Neural cell (in vitro differentiated cells): ENCODE data around the gene ST6GALNAC1. TPM values are rescaled to one million over a fixed set of nuclear protein-coding genes. Genes with fewer than 3 reads are reported as not detected.
"Not testable (repeated sequence)": the region's sequence is repeated elsewhere in the genome, so short reads cannot be mapped to it uniquely, and the experiment has no call there.

Experiments
- H2AFZ ChIP-seq: fragments of 200-600, 300-800 bp; sonication (generic), shearing (Covaris generic); 2 replicates; pipeline ENCODE4 v1.6.0; 2014; ENCODE audit warnings: low read depth, mild to moderate bottlenecking, antibody characterized with exemption, low read length, moderate library complexity
- H3F3A ChIP-seq: fragments of 200-600 bp; shearing (Covaris generic); 2 replicates; pipeline ENCODE4 v1.6.1; 2016; ENCODE audit warnings: mild to moderate bottlenecking, moderate library complexity, mixed read lengths, antibody characterized with exemption, low read length; ENCODE audit not compliant: insufficient read depth, poor library complexity, severe bottlenecking
- H3K27ac ChIP-seq: fragments of 200-600, 300-800 bp; sonication (generic), shearing (Covaris generic); 2 replicates; pipeline ENCODE4 v1.5.1; 2014; ENCODE audit warnings: mild to moderate bottlenecking, low read length, moderate library complexity
- H3K27me3 ChIP-seq: fragments of 300-800, 200-600 bp; sonication (generic), shearing (Covaris generic); 2 replicates; pipeline ENCODE4 v1.6.0; 2014; ENCODE audit warnings: mild to moderate bottlenecking, low read depth, low read length, moderate library complexity; ENCODE audit not compliant: insufficient read depth
- H3K36me3 ChIP-seq: fragments of 300-800, 200-600 bp; sonication (generic), shearing (Covaris generic); 2 replicates; pipeline ENCODE4 v1.5.1; 2014; ENCODE audit warnings: mild to moderate bottlenecking, antibody characterized with exemption, low read length, moderate library complexity; ENCODE audit not compliant: insufficient read depth
- H3K4me2 ChIP-seq: fragments of 300-800, 200-600 bp; sonication (generic), shearing (Covaris generic); 2 replicates; pipeline ENCODE4 v1.6.0; 2014; ENCODE audit warnings: mild to moderate bottlenecking, low read length
- H3K4me3 ChIP-seq: fragments of 300-800, 200-600 bp; sonication (generic), shearing (Covaris generic); 2 replicates; pipeline ENCODE4 v1.5.1; 2014; ENCODE audit warnings: mild to moderate bottlenecking, low read length, moderate library complexity
- H3K79me2 ChIP-seq: fragments of 200-600 bp; shearing (Covaris generic); replicated peaks from 2 replicates; pipeline ENCODE4 v1.6.0; 2014; ENCODE audit warnings: mild to moderate bottlenecking, low read length, moderate library complexity; ENCODE audit not compliant: insufficient read depth
- H3K9ac ChIP-seq: fragments of 300-800, 200-600 bp; sonication (generic), shearing (Covaris generic); 2 replicates; pipeline ENCODE4 v1.6.1; 2016; ENCODE audit warnings: mild to moderate bottlenecking, low read length, mixed read lengths
- H3K9me2 ChIP-seq: fragments of 200-600 bp; shearing (Covaris generic); 2 replicates; pipeline ENCODE4 v1.6.1; 2016; ENCODE audit warnings: mild to moderate bottlenecking, low read length, mixed read lengths; ENCODE audit not compliant: insufficient read depth
- H3K9me3 ChIP-seq: fragments of 200-600, 300-800 bp; sonication (generic), shearing (Covaris generic); 2 replicates; pipeline ENCODE4 v1.6.1; 2016; ENCODE audit warnings: mild to moderate bottlenecking, mixed run types, low read length, moderate library complexity, mixed read lengths
- H4K20me1 ChIP-seq: fragments of 200-600 bp; shearing (Covaris generic); 2 replicates; pipeline ENCODE4 v1.6.1; 2016; ENCODE audit warnings: mild to moderate bottlenecking, mixed run types; ENCODE audit not compliant: insufficient read depth
- EP300 ChIP-seq: fragments of 450-650 bp; conservative IDR thresholded peaks from 2 replicates; pipeline ENCODE4 v1.6.1; 2014; ENCODE audit warnings: antibody characterized with exemption, mild to moderate bottlenecking, moderate library complexity; ENCODE audit not compliant: poor library complexity, severe bottlenecking
- EZH2 ChIP-seq: fragments of 200-600, 300-800 bp; shearing (Covaris generic), sonication (generic); IDR thresholded peaks from 2 replicates; pipeline ENCODE4 v1.6.1; 2014; ENCODE audit warnings: antibody characterized with exemption, low read length, borderline replicate concordance, mild to moderate bottlenecking; ENCODE audit not compliant: insufficient read depth, poor library complexity, severe bottlenecking
- MXI1 ChIP-seq: fragments of 450-650 bp; conservative IDR thresholded peaks from 2 replicates; pipeline ENCODE4 v1.6.1; 2014; ENCODE audit warnings: antibody characterized with exemption, mild to moderate bottlenecking; ENCODE audit not compliant: poor library complexity, severe bottlenecking
- POLR2AphosphoS5 ChIP-seq: IDR thresholded peaks from 2 replicates; pipeline ENCODE4 v1.6.1; 2012
- RAD21 ChIP-seq: fragments of 450-650 bp; conservative IDR thresholded peaks from 2 replicates; pipeline ENCODE4 v1.6.1; 2014; ENCODE audit warnings: antibody characterized with exemption, mild to moderate bottlenecking, moderate library complexity
- SMC3 ChIP-seq: fragments of 450-650 bp; conservative IDR thresholded peaks from 2 replicates; pipeline ENCODE4 v1.6.1; 2014; ENCODE audit warnings: antibody characterized with exemption, mild to moderate bottlenecking, moderate library complexity; ENCODE audit not compliant: poor library complexity
- TAF1 ChIP-seq: IDR thresholded peaks from 2 replicates; pipeline ENCODE4 v1.6.1; 2012; ENCODE audit warnings: low read depth
- polyA plus RNA-seq: library from polyadenylated mRNA; depleted of rRNA; stranded (reverse); fragments of >200 nt; gene quantifications from 2 replicates; pipeline ENCODE4 v1.2.3, GENCODE V29; 2014
- TF ChIP-seq, protein P1 (sequence below): IDR thresholded peaks from 2 replicates; pipeline ENCODE4 v1.6.1; 2012; ENCODE audit warnings: borderline replicate concordance
- TF ChIP-seq, protein P2 (sequence below): fragments of 450-650 bp; IDR thresholded peaks from 2 replicates; pipeline ENCODE4 v1.5.1; 2014; ENCODE audit warnings: antibody characterized with exemption, mild to moderate bottlenecking, moderate library complexity; ENCODE audit not compliant: poor library complexity, severe bottlenecking

Gene ST6GALNAC1
- polyA plus RNA-seq, 1 donor from 2014 or later, result not detected

DNA sequence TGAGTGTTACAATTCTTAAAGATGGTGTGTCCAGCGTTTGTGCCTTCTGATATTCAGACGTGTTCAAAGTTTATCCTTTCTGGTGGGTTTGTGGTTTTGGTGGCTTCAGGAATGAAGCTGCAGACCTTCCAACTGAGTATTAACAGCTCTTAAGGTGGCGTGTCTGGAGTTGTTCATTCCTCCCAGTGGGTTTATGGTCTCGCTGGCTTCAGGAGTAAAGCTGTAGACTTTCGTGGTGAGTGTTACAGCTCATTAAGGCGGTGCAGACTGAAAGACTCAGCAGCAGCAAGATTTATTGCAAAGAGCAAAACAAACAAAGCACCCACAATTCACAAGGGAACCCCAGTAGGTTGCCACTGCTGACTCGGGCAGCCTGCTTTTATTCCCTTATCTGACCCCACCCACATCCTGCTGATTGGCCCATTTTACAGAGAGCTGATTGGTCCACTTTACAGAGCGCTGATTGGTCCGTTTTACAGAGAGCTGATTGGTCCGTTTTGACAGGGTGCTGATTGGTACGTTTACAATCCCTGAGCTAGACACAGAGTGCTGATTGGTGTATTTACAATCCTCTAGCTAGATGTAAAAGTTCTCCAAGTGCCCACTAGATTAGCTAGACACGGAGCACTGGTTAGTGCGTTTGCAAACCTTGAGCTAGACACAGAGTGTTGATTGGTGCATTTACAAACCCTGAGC is 29.3 kb downstream of the ST6GALNAC1 start:
- H3K9me2 ChIP-seq, H3K9me3 ChIP-seq, H3K4me3 ChIP-seq, H2AFZ ChIP-seq, H3K27ac ChIP-seq, H3K4me2 ChIP-seq, H3K79me2 ChIP-seq, H3K9ac ChIP-seq, H3F3A ChIP-seq, H4K20me1 ChIP-seq, H3K36me3 ChIP-seq, H3K27me3 ChIP-seq: not testable (repeated sequence)

DNA sequence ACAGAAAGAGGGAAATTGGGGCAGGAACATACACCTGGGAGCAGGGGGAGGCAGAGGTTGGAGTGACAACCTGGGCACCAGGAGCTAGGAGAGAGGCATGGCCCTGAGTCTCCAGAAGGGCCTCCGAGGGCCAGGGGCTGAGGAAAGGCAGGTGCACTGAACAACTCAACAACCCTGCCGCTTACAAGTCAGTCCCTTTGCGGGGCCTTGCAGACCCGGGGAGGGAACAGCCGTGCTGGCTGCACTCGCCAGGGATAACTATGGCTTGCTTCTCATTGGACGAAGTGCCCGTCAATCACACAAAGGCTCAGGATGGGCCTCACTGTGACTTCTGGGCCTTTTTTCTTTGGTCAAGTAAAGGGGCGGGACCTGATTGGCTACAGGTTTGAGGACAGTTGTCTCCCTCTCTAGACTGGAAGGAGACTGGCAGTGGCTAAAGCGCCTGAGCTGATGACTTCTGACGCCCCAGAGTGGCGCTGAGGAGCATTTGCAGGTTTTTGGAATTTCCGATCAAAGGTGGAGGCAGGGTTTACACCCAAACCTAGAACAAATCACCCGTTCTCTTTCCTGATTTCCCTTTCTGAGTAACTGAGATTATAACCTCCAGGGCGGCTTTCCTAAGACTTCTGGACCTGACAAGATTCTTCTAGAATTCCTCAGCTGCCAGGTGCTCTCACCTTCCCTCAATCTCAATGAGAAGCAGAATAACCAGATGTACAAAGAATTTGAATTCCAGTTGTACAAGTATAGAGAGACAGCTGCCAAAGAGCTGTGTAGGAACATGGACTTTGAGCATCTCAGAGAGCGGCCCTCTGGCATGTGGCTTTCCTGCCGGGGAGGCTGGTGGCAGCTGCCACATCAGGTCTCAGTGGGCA is 30.3 kb downstream of the ST6GALNAC1 start:
- TF ChIP-seq EZH2, result no peak
- TF ChIP-seq TAF1, result no peak
- no peak for TF ChIP-seq EP300
- TF ChIP-seq POLR2AphosphoS5, result no peak
- no peak for TF ChIP-seq SMC3
- TF ChIP-seq, protein P1, sequence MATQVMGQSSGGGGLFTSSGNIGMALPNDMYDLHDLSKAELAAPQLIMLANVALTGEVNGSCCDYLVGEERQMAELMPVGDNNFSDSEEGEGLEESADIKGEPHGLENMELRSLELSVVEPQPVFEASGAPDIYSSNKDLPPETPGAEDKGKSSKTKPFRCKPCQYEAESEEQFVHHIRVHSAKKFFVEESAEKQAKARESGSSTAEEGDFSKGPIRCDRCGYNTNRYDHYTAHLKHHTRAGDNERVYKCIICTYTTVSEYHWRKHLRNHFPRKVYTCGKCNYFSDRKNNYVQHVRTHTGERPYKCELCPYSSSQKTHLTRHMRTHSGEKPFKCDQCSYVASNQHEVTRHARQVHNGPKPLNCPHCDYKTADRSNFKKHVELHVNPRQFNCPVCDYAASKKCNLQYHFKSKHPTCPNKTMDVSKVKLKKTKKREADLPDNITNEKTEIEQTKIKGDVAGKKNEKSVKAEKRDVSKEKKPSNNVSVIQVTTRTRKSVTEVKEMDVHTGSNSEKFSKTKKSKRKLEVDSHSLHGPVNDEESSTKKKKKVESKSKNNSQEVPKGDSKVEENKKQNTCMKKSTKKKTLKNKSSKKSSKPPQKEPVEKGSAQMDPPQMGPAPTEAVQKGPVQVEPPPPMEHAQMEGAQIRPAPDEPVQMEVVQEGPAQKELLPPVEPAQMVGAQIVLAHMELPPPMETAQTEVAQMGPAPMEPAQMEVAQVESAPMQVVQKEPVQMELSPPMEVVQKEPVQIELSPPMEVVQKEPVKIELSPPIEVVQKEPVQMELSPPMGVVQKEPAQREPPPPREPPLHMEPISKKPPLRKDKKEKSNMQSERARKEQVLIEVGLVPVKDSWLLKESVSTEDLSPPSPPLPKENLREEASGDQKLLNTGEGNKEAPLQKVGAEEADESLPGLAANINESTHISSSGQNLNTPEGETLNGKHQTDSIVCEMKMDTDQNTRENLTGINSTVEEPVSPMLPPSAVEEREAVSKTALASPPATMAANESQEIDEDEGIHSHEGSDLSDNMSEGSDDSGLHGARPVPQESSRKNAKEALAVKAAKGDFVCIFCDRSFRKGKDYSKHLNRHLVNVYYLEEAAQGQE, result no peak
- no peak for TF ChIP-seq RAD21
- no peak overlapping the region for H3K9ac ChIP-seq
- H3K9me2 ChIP-seq, result no peaks in the 10 kb centered on the region
- H3F3A ChIP-seq, result no peaks in the 10 kb centered on the region
- no peaks in the 10 kb centered on the region for H3K9me3 ChIP-seq
- H4K20me1 ChIP-seq, result no peaks in the 10 kb centered on the region
- no peak overlapping the region for H3K4me2 ChIP-seq
- no peaks in the 10 kb centered on the region for H3K79me2 ChIP-seq
- H3K27me3 ChIP-seq, result no peaks in the 10 kb centered on the region
- no peak overlapping the region for H3K27ac ChIP-seq
- H3K4me3 ChIP-seq, result no peak overlapping the region
- no peaks in the 10 kb centered on the region for H3K36me3 ChIP-seq
- H2AFZ ChIP-seq, result no peak overlapping the region

DNA sequence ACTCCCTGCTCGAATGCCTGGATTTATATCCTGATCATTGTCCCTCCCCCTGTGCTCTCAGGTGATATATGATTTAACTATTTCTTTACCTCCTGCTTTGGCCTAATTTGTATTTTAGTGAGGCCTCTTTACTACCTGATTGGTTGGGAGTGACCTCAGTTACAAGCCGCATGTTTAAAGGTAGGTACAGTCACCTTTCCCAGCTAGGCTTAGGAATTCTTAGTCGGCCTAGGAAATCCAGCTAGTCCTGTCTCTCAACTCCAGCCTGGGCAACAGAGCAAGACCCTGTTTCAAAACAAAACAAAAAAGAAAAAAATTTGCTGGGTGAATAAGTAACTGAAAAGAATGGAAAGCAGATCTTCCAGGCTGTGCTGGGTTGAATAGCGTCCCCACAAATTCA is 31.1 kb downstream of the ST6GALNAC1 start:
- no peak overlapping the region for H3K4me3 ChIP-seq
- H3K36me3 ChIP-seq, result no peaks in the 10 kb centered on the region
- no peak overlapping the region for H2AFZ ChIP-seq
- TF ChIP-seq EP300 (no peak), SMC3 (no peak), POLR2AphosphoS5 (no peak), RAD21 (no peak), TAF1 (no peak), MXI1 (no peak), EZH2 (no peak)
- TF ChIP-seq, protein P2, sequence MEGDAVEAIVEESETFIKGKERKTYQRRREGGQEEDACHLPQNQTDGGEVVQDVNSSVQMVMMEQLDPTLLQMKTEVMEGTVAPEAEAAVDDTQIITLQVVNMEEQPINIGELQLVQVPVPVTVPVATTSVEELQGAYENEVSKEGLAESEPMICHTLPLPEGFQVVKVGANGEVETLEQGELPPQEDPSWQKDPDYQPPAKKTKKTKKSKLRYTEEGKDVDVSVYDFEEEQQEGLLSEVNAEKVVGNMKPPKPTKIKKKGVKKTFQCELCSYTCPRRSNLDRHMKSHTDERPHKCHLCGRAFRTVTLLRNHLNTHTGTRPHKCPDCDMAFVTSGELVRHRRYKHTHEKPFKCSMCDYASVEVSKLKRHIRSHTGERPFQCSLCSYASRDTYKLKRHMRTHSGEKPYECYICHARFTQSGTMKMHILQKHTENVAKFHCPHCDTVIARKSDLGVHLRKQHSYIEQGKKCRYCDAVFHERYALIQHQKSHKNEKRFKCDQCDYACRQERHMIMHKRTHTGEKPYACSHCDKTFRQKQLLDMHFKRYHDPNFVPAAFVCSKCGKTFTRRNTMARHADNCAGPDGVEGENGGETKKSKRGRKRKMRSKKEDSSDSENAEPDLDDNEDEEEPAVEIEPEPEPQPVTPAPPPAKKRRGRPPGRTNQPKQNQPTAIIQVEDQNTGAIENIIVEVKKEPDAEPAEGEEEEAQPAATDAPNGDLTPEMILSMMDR, result no peak
- TF ChIP-seq, protein P1, result no peak
- H3F3A ChIP-seq, result no peaks in the 10 kb centered on the region
- no peaks in the 10 kb centered on the region for H3K27me3 ChIP-seq
- no peaks in the 10 kb centered on the region for H3K9me2 ChIP-seq
- no peaks in the 10 kb centered on the region for H4K20me1 ChIP-seq
- no peak overlapping the region for H3K4me2 ChIP-seq
- H3K27ac ChIP-seq, result no peak overlapping the region
- H3K79me2 ChIP-seq, result no peaks in the 10 kb centered on the region
- H3K9me3 ChIP-seq, result no peaks in the 10 kb centered on the region
- H3K9ac ChIP-seq, result no peak overlapping the region
